Daoy (cell line): ENCODE measurements around the gene HOXA11. TPM values are rescaled to one million over a fixed set of nuclear protein-coding genes. Genes with fewer than 3 reads are reported as not detected.
A peak's percentile ranks its signal among the peaks of the same experiment; 100 is the strongest.

Experiments
- DNase-seq: peaks from one replicate; pipeline ENCODE4 v3.0.0-alpha.2; 2015; ENCODE audit warnings: low read depth
- total RNA-seq: library from RNA; depleted of rRNA; stranded (reverse); fragments of >200 nt; shearing (Covaris generic); gene quantifications from 2 replicates; pipeline ENCODE4 v1.2.3, GENCODE V29; 2014; rRNA removed

Gene HOXA11
- 7.7 and 8.2 TPM in 2 replicates for total RNA-seq

DNA sequence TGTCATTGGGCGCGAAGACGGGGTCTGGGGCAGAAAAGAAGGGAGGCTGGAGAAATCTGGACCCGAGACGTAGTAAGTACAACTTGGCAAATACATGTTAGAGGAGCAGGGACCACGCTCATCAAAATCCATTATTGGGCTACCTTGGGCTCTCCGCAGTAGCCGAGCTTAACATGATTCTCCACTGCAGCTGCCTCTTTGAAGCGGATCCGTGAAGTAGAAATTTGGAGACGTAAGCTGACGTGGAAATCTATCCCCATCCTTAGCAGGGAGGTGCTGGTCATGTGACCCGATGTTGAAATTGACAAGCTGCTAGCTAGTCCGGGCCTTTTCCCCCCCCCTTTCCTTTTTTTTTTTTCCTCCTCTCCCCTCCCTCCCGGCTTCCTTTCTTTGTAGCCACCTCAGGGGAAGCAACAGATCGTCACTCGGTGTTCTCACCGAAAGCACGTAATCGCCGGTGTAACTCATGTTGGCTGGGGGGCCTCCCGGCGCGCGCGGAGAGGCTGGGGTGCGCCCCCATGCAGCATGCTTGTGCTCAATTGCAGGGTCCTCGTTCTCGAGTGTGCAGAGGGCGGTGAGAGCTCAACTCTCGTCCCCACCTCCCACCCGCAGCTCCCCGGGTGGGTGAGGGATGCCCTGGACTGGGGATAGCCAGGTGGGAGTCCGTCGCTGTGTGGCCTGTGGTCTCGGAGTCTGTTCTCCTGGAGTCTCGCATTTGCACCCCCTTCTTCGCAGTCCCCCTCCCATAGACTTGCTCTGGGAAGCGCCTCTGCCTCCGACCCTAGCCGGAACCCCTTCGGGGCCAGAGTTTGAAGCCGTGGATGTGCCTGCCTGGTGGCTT, at the start of gene HOXA11:
HOXA11 (minus strand) TSS at position 220 of the 841 bp plus-strand sequence; CDS start at position 132, 88 bp downstream.
- DNase-seq = peak; percentile 55

DNA sequence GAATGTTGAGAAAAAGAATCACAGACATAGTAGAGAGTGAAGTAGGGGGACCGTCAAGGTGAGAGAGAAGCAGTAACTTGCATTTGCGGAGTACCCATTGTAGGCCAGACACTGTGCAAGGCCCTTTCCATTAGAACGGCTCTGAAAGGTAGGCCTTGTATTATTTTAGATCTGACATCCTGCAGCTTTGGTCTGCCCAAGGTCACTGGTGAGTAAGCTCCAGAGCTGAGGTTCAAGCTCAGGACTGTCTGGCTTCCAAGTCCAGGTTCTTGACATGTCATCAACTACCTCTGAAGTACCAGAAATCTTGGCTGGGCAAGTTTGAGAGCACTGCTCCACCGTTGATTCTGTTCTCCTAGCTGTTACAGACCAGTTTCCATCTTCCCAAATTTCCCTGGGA, 44.4 kb upstream of the HOXA11 start:
- no peak for DNase-seq

GRCh38 chr7:27224983-27225934, 40.2 kb upstream of the HOXA11 start:
- DNase-seq = no peak

GRCh38 chr7:27223941-27224575, 39.0 kb upstream of the HOXA11 start:
- no peak for DNase-seq

DNA sequence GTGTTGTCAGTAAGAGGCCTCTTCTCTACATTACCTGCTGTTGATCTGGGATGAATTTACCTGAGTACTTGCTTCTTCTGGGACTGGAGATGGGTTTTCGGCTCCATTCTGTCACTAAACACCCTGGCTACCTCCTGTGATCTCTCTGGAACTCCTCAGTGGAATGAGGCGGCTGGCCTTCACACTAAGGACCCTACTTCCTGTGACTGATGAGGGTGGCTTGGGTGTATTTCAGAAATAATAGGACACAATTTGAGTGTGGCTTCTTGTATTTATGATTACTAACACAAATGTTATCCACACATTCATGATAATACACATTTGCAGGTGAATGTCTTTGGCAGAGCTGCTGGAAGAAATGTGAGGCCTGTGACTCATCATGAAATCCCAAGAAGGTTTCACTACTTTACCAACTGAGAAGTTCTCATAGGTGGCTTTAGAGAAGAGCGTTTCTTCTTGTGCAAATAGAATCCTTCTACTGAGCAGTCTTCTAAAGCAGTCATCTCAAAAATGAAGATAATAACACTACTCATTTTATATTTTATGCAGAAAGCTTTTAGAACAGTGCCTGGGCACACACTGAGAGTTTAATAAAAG, 36.3 kb upstream of the HOXA11 start:
- DNase-seq = no peak

- DNase-seq = no peak
These were observed 35.5 kb upstream of the HOXA11 start for GRCh38 chr7:27220440-27220955.

DNA sequence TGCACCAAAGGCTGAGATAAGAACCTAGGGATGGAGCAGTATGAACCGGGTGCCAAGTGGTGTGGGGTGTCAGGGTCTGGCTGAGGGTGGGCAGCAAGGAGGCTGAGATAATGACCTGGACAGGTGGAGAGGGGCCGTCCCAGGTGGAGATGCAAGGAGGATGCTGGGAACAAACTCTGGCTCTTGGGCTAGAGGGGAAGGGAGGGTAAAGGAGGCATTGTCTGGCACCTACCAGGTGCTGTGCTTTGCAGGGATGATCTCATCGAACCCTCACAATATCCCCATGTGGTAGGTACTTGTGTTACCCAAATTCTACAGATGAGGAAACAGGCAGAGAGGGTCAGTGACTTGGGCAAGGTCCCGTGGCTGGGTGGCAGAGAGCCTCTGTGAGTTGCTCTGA, 34.8 kb upstream of the HOXA11 start:
- no peak for DNase-seq

DNA sequence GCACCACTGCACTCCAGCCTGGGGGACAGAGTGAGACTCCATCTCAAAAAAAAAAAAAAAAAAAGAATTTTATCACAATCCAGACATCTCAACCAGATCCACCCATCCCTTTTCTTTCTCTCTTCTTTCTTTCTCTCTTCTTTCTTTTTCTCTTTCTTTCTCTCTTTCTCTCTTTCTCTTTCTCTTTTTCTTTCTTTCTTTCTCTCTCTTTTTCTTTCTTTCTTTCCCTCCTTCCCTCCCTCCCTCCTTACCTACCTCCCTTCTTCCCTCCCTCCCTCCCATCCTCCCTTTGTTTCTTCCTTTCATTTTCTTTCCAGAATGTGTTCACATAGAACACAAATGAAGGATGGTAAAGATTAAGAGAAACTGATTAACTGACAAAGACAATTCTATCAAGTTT, 32.9 kb upstream of the HOXA11 start:
- no peak for DNase-seq

GRCh38 chr7:27215356-27215755, 30.3 kb upstream of the HOXA11 start:
- no peak for DNase-seq

- no peak for DNase-seq
These were observed 29.4 kb upstream of the HOXA11 start for GRCh38 chr7:27214239-27214950.

DNA sequence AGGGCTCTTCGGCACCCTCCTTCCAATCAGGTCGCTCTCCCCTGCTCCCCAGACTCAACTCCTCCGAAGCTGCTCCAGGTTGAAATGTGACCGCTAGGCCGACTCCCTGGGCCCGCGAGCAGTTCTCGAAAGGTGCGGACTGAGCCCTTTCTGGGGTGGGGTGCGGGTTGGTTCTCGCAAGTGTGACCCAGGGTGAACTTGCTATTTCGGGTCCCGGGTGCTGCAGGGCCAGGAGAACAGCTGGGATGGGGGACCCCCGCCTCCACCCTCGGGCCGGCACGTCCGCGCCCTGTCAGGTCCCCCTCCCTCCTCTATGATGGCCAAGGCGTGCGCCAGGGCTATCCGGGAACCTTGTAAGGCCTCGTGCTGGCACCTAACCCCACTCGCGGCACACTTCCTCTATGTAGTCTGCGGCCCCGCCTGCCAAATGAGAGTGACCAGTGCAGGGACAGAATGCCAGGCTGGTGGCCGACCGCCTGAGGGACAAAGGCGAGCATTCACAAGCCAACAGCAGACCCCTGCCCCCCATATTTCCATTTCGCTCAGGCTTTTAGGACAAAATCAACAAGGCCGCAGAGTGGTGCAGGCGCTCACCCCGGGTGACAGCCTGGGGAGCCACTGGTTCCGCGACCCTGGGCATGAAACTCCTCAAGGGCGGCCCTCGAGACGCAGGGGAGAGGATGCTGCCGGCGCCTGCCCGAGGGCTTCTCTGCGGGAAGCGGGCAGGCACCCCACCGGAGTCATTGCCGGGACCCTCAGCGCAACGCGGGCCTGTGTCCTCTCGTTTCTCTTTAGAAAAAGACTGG, 28.6 kb upstream of the HOXA11 start:
- DNase-seq = no peak

DNA sequence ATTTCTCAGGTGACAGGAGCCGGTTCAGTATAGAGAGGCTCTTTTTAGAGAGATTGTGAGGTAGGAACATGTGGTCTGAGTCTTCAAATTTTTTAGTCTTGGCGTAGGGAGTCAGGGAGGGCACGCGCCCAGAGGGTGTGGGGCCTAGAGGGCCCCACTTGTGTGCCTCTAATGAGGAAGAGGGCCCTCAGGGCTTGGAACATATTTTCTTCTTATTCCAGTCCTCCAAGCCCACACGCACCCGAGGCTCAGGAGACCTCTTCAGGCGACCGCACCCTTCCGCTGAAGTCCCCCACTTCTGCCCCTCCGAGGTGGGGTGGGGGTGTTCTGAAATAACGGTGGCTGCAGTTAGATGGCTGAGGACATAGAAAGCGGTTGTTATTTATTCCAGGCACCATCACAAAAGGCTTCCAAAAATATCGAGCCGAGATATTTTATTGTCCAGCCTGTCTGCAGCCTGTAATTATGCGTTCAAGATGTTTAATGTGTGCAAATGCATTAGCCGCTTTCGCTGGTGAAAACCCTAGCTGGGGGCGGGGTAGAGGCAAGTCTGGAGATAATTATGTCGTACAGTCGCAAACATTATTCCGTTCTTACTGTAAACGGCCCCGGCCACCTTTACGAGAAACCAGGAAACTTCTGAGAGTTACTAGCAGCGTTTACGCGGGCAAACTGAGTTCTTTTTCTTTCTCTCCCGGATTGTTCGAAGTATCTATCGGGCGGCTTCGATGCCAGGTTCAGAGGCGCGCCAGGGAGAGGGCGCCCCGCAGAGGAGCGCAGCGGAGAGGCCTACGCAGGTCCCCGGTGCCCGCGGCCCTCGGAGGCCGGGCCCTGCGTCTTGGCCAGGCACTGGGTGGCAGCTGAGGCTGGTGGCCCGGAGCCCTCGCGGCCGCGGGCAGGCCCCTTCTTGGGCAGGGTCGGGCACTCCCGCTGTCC, 27.7 kb upstream of the HOXA11 start:
- no peak for DNase-seq

DNA sequence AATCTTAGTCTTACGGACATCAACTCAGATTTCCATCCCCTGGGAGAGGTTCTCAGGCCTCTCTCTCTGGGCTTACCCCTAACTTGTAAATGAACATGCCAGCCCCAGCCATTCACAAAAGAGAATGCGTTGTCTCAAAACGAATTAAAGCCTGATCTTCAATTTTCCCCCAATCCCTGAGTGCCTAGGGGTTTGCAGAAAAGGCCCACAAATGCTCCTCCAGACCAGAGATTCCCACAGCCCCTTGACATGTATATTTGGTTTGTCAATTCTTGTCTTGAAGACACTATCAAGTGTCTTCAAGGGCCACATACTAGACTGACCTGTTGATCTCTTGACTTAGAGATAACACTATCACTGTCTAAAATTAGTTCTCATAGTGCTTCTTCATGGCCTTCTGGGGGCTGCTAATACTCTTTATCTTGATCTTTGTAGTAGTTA, 26.8 kb upstream of the HOXA11 start:
- no peak for DNase-seq

GRCh38 chr7:27211084-27211446, 26.0 kb upstream of the HOXA11 start:
- DNase-seq = no peak

- peak; percentile 71 for DNase-seq
These were observed 25.5 kb upstream of the HOXA11 start for GRCh38 chr7:27210441-27211083.

DNA sequence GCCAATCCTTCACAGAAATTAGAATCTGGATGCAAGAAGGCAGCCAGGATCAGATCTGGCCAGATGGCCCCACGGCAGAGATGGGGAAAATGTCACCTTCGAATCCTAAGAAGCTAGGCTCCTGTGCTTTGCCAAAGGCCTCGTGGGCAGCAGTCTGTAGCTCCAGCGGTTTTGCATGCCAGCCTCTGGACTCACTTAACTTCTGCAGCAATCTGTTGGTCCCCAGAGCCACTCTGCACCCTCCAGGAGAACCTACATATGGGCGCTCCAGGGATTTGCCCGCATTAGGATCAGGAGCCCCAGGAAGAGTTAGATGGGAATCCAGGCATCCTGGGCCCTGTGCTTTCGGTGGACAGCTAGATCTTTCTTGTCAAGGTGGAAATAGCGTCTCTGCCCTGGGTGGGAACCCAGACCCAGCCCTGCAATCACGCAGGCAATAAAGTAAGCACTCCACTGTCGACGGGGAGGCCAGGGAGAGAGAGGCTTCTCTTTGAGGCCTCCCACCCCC, 25.0 kb upstream of the HOXA11 start:
- no peak for DNase-seq

- no peak for DNase-seq
These were observed 24.0 kb upstream of the HOXA11 start for GRCh38 chr7:27208998-27209397.

- no peak for DNase-seq
These were observed 22.4 kb upstream of the HOXA11 start for GRCh38 chr7:27207348-27207985.
